ENCODE data around the gene FARS2. TPM values are rescaled to one million over a fixed set of nuclear protein-coding genes. Genes with fewer than 3 reads are reported as not detected.

Gene FARS2
- total RNA-seq = 23.5 and 29.1 TPM in 2 replicates

DNA sequence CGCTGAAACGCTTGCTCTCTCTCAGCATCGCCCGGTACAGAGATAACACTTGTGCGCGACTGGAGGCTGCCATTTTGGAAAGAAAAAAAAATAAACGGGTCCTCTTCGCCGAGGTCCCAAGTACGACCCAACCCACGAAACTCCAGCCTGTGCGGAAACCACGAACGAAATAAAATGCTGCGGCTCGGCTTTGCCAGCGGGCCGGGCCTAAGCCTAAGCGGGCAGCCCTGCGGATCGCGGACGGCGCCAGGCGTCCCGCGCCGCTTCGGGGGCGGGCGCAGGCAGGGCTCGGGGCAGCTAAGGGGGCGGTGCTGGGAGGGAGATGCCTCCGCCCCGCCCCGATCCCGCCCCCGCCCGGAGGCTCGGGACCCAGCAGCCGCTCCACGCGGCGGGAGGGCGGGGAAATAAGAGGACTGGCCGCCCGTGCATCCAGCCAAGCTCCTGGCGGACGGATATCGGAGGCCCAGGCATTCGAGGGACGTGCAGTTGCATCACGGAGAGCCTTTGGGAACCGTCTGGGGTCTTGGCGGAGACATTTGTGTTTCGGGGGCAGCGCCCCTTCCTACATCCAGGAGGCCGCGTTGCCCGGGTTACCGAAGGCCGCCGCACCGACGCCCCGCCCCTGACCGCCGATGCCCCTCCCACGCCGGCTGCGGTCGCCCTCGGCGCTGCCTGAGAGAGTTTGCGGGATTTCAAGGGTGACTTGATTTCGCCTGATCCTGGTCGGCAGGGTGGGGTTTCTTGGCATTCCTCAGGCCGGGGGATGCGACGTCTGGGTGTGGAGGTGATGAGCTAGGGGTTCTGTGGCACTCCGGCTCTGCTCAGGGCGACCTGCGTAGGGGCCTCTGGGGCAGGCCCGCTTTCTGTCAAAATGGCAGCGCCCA is at the start of gene FARS2, which contains the start of gene LYRM4:
Gene FARS2, plus strand, starts transcription at position 853 of the 884 bp plus-strand sequence.
Gene LYRM4, minus strand, starts transcription at position 290 of the 884 bp plus-strand sequence. Its CDS starts 217 bp downstream, at position 73.

Other genes starting within 250 kb of the FARS2 start
- 0.52 and 1.7 TPM in 2 replicates for gene PPP1R3G, start 176.2 kb upstream of the FARS2 start, total RNA-seq
- gene LYRM4, start 563 bp upstream of the FARS2 start, total RNA-seq = 13.0 and 23.4 TPM in 2 replicates